ENCODE measurements around the gene KCTD17.

The KCTD17 gene

GRCh38 chr22:37043828-37044538 is 7.6 kb upstream of the KCTD17 start:
- peak; percentile 49 for DNase-seq

- no peak for DNase-seq
Observed at GRCh38 chr22:37044634-37045625, 6.6 kb upstream of the KCTD17 start.

- no peak for DNase-seq
Observed at GRCh38 chr22:37045958-37046357, 5.6 kb upstream of the KCTD17 start.

GRCh38 chr22:37046589-37046988 is 5.0 kb upstream of the KCTD17 start:
- DNase-seq = no peak

GRCh38 chr22:37047006-37047405 is 4.5 kb upstream of the KCTD17 start:
- DNase-seq = no peak

GRCh38 chr22:37048133-37048532 is 3.4 kb upstream of the KCTD17 start:
- DNase-seq = no peak

GRCh38 chr22:37049224-37049623 is 2.3 kb upstream of the KCTD17 start:
- DNase-seq = no peak

GRCh38 chr22:37050913-37051312 is 629 bp upstream of the KCTD17 start:
- DNase-seq = no peak

- DNase-seq = no peak
Observed at GRCh38 chr22:37052386-37053309, 1.1 kb downstream of the KCTD17 start.

- DNase-seq = no peak
Observed at GRCh38 chr22:37053310-37054055, 1.9 kb downstream of the KCTD17 start.

- no peak for DNase-seq
Observed at GRCh38 chr22:37054056-37054395, 2.5 kb downstream of the KCTD17 start.

GRCh38 chr22:37054600-37055365 is 3.2 kb downstream of the KCTD17 start:
- no peak for DNase-seq

GRCh38 chr22:37056246-37056645 is 4.7 kb downstream of the KCTD17 start:
- no peak for DNase-seq

- DNase-seq = no peak
Observed at GRCh38 chr22:37057226-37057625, 5.7 kb downstream of the KCTD17 start.

GRCh38 chr22:37057796-37058510 is 6.4 kb downstream of the KCTD17 start:
- no peak for DNase-seq

GRCh38 chr22:37058917-37059701 is 7.6 kb downstream of the KCTD17 start:
- no peak for DNase-seq

- DNase-seq = no peak
Observed at GRCh38 chr22:37059876-37060449, 8.4 kb downstream of the KCTD17 start.

GRCh38 chr22:37060801-37061610 is 9.5 kb downstream of the KCTD17 start:
- DNase-seq = no peak

All from SHP77 treated with DMSO at 0.1 percent for 48 hours (cell line).